Stimulated activated CD4-positive, alpha-beta T cell treated with anti-CD3 and anti-CD28 coated beads, Interleukin-15, amount 100 ng/mL, for 48 hours (primary cell): ENCODE measurements around the gene YBEY.
"Not testable (repeated sequence)": the region's sequence is repeated elsewhere in the genome, so short reads cannot be mapped to it uniquely, and the experiment has no call there.

Experiments
- DNase-seq, 2 donors: peaks; one replicate each; pipeline ENCODE4 v3.0.0-alpha.2; 2020; ENCODE audit warnings: low read depth in 2 of 2

The YBEY gene

GRCh38 chr21:46304437-46304836, 18.3 kb downstream of the YBEY start:
- no peak for DNase-seq

- no peak for DNase-seq
Observed at GRCh38 chr21:46304955-46305354, 18.8 kb downstream of the YBEY start.

GRCh38 chr21:46307625-46308024, 21.5 kb downstream of the YBEY start:
- no peak for DNase-seq

GRCh38 chr21:46308431-46308830, 22.3 kb downstream of the YBEY start:
- DNase-seq: no peak

GRCh38 chr21:46310260-46310659, 24.1 kb downstream of the YBEY start:
- not testable (repeated sequence) for DNase-seq

GRCh38 chr21:46311568-46311967, 25.4 kb downstream of the YBEY start:
- no peak for DNase-seq

GRCh38 chr21:46312949-46313348, 26.8 kb downstream of the YBEY start:
- no peak for DNase-seq

- DNase-seq: no peak
Observed at GRCh38 chr21:46314441-46315020, 28.4 kb downstream of the YBEY start.

GRCh38 chr21:46316708-46317324, 30.7 kb downstream of the YBEY start:
- DNase-seq: no peak

GRCh38 chr21:46317710-46318463, 31.7 kb downstream of the YBEY start:
- no peak for DNase-seq

- no peak for DNase-seq
Observed at GRCh38 chr21:46318464-46318845, 32.3 kb downstream of the YBEY start.

GRCh38 chr21:46319186-46319585, 33.0 kb downstream of the YBEY start:
- DNase-seq: no peak

GRCh38 chr21:46320331-46320801, 34.2 kb downstream of the YBEY start:
- DNase-seq: no peak

GRCh38 chr21:46322351-46323226, 36.4 kb downstream of the YBEY start:
- no peak for DNase-seq

GRCh38 chr21:46323227-46323709, 37.1 kb downstream of the YBEY start:
- no peak for DNase-seq

GRCh38 chr21:46323710-46324389, 37.7 kb downstream of the YBEY start, which contains the start of the genes C21orf58 and PCNT:
Gene C21orf58, minus strand, starts transcription at chr21:46323870. Its CDS starts 1,132 bp downstream, at chr21:46322738.
Gene PCNT, plus strand, starts transcription at chr21:46324156. Its CDS starts 73 bp downstream, at chr21:46324229.
- DNase-seq: peak; percentile 95

- peak; percentile 80 to 83 for DNase-seq
Observed at GRCh38 chr21:46324390-46325072, 38.4 kb downstream of the YBEY start.

- DNase-seq: peak in 1 of 2 donors; percentile 27
Observed at GRCh38 chr21:46325073-46325912, 39.2 kb downstream of the YBEY start.

- no peak for DNase-seq
Observed at GRCh38 chr21:46326110-46326703, 40.1 kb downstream of the YBEY start.
